ENCODE results near the gene MYLK4. TPM values are rescaled to one million over a fixed set of nuclear protein-coding genes. Genes with fewer than 3 reads are reported as not detected.

The MYLK4 gene
- total RNA-seq, 1 donor from 2014 or later, result 0.42 TPM

DNA sequence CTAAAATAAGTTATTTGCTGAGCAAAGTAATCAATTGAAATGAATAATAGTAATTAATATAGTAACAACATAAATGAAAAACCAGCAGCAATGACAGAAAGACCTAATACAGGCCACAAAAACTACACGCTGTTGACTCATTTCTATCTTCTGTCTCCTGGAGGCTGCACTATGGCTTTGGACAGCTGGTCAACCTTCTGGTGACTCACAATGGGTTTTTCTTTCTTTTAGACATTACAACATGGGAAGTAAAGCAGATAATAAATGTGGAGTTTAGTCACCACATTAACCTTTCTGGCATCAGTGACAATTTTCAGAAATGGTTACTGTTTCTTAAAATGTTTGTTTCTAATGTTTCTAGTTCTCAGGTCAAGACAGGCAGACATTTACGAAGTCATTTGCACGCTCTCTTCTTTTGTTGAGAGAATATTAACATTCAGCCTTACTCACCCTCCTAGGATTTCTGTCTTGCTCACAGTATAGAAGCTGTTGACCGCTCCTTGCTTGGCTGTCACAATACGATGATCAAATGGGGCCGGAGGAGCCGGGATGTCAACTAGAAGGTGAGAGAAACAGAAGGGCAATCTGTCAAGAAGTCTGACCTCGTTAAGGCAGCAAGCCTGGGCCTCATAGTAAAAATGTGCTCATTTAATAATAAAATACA lies 62.2 kb downstream of the MYLK4 start:
- H3K4me3 ChIP-seq (ENCODE audit: low read depth, low read length), result no peak overlapping the region
- peak; percentile 74 for DNase-seq (ENCODE audit: low read depth)
- TF ChIP-seq, protein P1, sequence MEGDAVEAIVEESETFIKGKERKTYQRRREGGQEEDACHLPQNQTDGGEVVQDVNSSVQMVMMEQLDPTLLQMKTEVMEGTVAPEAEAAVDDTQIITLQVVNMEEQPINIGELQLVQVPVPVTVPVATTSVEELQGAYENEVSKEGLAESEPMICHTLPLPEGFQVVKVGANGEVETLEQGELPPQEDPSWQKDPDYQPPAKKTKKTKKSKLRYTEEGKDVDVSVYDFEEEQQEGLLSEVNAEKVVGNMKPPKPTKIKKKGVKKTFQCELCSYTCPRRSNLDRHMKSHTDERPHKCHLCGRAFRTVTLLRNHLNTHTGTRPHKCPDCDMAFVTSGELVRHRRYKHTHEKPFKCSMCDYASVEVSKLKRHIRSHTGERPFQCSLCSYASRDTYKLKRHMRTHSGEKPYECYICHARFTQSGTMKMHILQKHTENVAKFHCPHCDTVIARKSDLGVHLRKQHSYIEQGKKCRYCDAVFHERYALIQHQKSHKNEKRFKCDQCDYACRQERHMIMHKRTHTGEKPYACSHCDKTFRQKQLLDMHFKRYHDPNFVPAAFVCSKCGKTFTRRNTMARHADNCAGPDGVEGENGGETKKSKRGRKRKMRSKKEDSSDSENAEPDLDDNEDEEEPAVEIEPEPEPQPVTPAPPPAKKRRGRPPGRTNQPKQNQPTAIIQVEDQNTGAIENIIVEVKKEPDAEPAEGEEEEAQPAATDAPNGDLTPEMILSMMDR (IDR thresholded peaks at IDR 0.05; ENCODE audit: insufficient read depth, low read length, poor library complexity, severe bottlenecking), result no peak
- no peaks in the 10 kb centered on the region for H3K36me3 ChIP-seq (ENCODE audit: control insufficient read depth, insufficient read depth, low read length)
- no peaks in the 10 kb centered on the region for H3K27me3 ChIP-seq (ENCODE audit: control insufficient read depth, insufficient read depth, low read length)

DNA sequence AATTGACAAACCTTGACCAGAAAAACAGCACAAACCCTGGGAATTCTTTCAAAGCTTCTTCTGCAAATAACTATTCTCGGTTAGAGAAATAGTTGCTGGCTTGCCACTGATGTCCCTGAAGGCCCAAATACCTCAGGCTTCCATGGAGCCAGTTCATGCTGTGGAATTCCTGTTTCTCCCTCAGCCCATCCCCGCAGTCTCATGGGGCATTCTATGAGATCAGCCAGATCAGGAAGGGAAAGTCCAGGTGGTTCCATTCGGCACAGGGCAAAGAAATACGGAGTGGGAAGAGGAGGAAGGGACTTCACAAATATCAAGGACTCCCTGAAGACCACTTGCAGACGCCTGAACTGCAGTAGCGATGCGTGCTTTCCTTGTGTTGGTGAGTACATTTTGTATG lies 63.3 kb downstream of the MYLK4 start:
- TF ChIP-seq, protein P1 (IDR thresholded peaks at IDR 0.05; ENCODE audit: insufficient read depth, low read length, poor library complexity, severe bottlenecking), result no peak
- H3K36me3 ChIP-seq (ENCODE audit: control insufficient read depth, insufficient read depth, low read length), result no peaks in the 10 kb centered on the region
- no peak overlapping the region for H3K4me3 ChIP-seq (ENCODE audit: low read depth, low read length)
- H3K27me3 ChIP-seq (ENCODE audit: control insufficient read depth, insufficient read depth, low read length), result no peaks in the 10 kb centered on the region
- no peak for DNase-seq (ENCODE audit: low read depth)

DNA sequence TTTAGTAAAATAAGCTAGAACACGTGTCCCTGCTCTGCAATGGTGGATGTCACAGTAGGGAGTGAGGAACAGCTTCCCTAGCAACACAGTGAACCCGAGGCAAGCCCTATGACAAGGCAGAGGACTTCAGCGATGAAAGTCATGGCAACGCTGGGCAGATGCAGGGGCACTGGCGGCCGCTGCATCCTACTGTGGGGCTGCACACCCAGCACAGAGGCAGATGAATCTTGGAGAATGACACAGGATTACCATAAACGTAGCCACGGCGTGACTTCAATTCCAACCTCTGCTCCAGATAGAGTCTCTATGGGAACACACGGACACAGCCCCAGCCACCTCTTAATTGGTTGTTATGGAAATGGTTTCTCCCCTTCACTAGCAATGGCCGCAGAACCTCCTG lies 64.2 kb downstream of the MYLK4 start:
- Histone ChIP-seq H3K4me3 (ENCODE audit: low read depth, low read length) (no peak overlapping the region), H3K36me3 (ENCODE audit: control insufficient read depth, insufficient read depth, low read length) (no peaks in the 10 kb centered on the region), H3K27me3 (ENCODE audit: control insufficient read depth, insufficient read depth, low read length) (no peaks in the 10 kb centered on the region)
- TF ChIP-seq, protein P1 (IDR thresholded peaks at IDR 0.05; ENCODE audit: insufficient read depth, low read length, poor library complexity, severe bottlenecking), result no peak
- DNase-seq (ENCODE audit: low read depth), result no peak

DNA sequence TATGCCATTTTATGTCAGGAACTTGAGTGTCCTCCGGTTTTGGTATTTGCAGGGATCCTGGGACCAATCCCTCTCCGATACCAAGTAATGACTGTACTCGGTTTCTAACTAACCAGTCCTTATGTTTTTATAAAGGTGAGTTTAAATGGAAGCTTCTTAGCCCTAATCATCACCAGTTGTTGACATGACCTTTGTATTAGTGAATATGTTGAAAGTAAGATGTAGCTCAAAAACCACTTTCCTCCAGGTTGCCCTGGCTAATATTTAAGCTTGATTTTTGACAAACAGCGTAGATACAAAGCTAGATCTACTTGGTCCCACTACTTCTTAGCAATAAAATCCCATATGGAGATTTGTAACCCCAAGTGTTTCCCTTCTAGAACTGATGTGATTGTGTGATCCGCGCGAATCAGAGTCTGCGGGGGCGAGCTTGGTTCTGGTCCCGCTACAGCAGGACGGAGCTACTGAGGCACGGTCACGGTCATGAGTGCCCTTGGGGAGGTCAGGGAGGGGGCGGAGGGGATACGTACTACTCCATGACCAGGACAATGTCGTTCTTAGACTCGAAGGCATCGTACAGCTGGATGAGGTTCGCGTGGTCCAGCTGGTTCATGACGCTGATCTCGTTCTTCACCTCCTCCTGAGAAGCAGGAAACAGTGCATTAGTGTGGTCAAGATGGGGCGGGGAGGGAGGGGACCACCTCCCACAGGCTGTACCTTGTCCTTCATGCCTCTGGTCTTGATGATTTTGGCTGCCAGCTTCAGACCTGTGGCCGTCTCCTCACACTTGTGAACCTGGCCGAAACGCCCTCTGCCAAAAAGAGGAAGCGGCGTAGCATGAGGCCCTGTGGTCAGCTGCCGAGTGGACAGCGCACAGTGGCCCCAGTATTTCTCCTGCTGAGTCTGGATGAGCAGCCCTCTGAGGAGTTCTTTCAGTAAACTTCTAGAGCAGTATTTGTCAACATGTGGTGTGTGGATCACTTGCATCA lies 65.7 kb downstream of the MYLK4 start:
- TF ChIP-seq, protein P1 (IDR thresholded peaks at IDR 0.05; ENCODE audit: insufficient read depth, low read length, poor library complexity, severe bottlenecking), result no peak
- Histone ChIP-seq H3K4me3 (ENCODE audit: low read depth, low read length) (no peak overlapping the region), H3K36me3 (ENCODE audit: control insufficient read depth, insufficient read depth, low read length) (no peaks in the 10 kb centered on the region), H3K27me3 (ENCODE audit: control insufficient read depth, insufficient read depth, low read length) (no peaks in the 10 kb centered on the region)
- DNase-seq (ENCODE audit: low read depth), result no peak

DNA sequence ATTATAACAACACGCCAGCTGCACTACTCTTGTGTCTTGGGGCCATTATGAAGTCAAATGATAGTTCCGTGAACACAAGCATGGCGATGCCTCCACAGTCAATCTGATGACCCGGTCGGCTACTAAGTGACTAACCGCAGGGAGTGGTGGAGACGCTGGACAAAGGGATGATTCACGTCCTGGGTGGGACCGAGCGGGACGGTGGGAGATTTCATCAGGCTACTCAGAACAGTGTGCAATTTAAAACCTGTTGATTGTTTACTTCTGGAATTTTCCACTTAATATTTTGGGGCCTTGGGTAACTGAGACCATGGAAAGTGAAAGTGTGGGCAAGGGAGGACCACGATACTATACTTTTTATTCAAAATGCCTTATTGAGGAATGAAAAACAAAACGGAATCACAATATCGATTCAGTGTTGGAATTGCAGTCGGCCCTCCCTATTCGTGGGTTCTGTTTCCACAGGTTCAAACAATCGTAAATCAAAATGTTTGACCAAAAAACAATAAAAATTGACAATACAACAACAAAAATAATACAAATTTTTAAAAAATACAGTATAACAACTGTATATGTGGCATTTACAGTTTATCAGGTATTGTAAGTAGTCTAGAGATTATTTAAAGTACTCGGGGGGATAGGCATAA lies 66.5 kb downstream of the MYLK4 start:
- DNase-seq (ENCODE audit: low read depth), result no peak
- TF ChIP-seq, protein P1 (IDR thresholded peaks at IDR 0.05; ENCODE audit: insufficient read depth, low read length, poor library complexity, severe bottlenecking), result no peak
- Histone ChIP-seq H3K36me3 (ENCODE audit: control insufficient read depth, insufficient read depth, low read length) (no peaks in the 10 kb centered on the region), H3K27me3 (ENCODE audit: control insufficient read depth, insufficient read depth, low read length) (no peaks in the 10 kb centered on the region), H3K4me3 (ENCODE audit: low read depth, low read length) (no peak overlapping the region)
